Keratinocyte (primary cell): ENCODE results near the gene THG1L. TPM values are rescaled to one million over a fixed set of nuclear protein-coding genes. Genes with fewer than 3 reads are reported as not detected.

Experiments used
- DNase-seq: peaks from one replicate; pipeline ENCODE4 v3.0.0-alpha.2; 2011; ENCODE audit warnings: low read depth, missing footprints, low spot score
- FAIRE-seq: peaks from 2 replicates; lab custom pipeline; 2011; peaks lifted over from hg19 to GRCh38; lab: Jason Lieb, UNC
- H2AFZ ChIP-seq: 2 replicates; pipeline ENCODE4 v1.6.0; 2012; ENCODE audit warnings: low read length, control low read depth, inconsistent platforms; ENCODE audit not compliant: control insufficient read depth
- H3K27ac ChIP-seq: 2 replicates; pipeline ENCODE4 v1.5.1; 2011; ENCODE audit warnings: low read length; ENCODE audit not compliant: control insufficient read depth, insufficient read depth
- H3K27me3 ChIP-seq: 3 replicates; pipeline ENCODE4 v1.6.0; 2011; ENCODE audit warnings: low read length; ENCODE audit not compliant: control insufficient read depth, insufficient read depth; ENCODE audit errors: extremely low read depth
- H3K36me3 ChIP-seq, 2 experiments: 2 replicates in 1 of 2; 3 replicates in 1 of 2; pipeline ENCODE4 v1.5.1; 2011; ENCODE audit warnings: low read length in 2 of 2, mild to moderate bottlenecking in 1 of 2; ENCODE audit not compliant: control insufficient read depth in 2 of 2, insufficient read depth in 2 of 2; ENCODE audit errors: extremely low read depth in 1 of 2
- H3K4me1 ChIP-seq: 3 replicates; pipeline ENCODE4 v1.5.1; 2011; ENCODE audit warnings: low read length; ENCODE audit not compliant: control insufficient read depth, insufficient read depth; ENCODE audit errors: extremely low read depth
- H3K4me2 ChIP-seq: 3 replicates; pipeline ENCODE4 v1.6.0; 2011; ENCODE audit warnings: low read depth, low read length; ENCODE audit not compliant: control insufficient read depth, insufficient read depth; ENCODE audit errors: extremely low read depth
- H3K4me3 ChIP-seq, 3 experiments: fragments of 200-600 bp in 1 of 3; sonication (generic) in 1 of 3; 2 replicates in 2 of 3; 3 replicates in 1 of 3; pipeline ENCODE4 v1.5.1; 2011 to 2016; ENCODE audit warnings: low read length in 3 of 3, mild to moderate bottlenecking in 3 of 3, control low read depth in 2 of 3, inconsistent platforms in 1 of 3, low read depth in 1 of 3, mixed read lengths in 1 of 3, mixed run types in 1 of 3, moderate library complexity in 1 of 3; ENCODE audit not compliant: control insufficient read depth in 2 of 3, insufficient read depth in 2 of 3; ENCODE audit errors: extremely low read depth in 1 of 3
- H3K79me2 ChIP-seq: 2 replicates; pipeline ENCODE4 v1.6.0; 2012; ENCODE audit warnings: low read length; ENCODE audit not compliant: control insufficient read depth, insufficient read depth
- H3K9ac ChIP-seq: 3 replicates; pipeline ENCODE4 v1.6.0; 2011; ENCODE audit warnings: low read length; ENCODE audit not compliant: control insufficient read depth, insufficient read depth; ENCODE audit errors: extremely low read depth
- H3K9me1 ChIP-seq: 3 replicates; pipeline ENCODE4 v1.6.0; 2011; ENCODE audit warnings: low read length; ENCODE audit not compliant: control insufficient read depth, insufficient read depth; ENCODE audit errors: extremely low read depth
- H3K9me3 ChIP-seq: 2 replicates; pipeline ENCODE4 v1.5.1; 2012; ENCODE audit warnings: low read depth, low read length; ENCODE audit not compliant: control insufficient read depth
- H4K20me1 ChIP-seq: 3 replicates; pipeline ENCODE4 v1.6.0; 2011; ENCODE audit warnings: low read length; ENCODE audit not compliant: control insufficient read depth, insufficient read depth; ENCODE audit errors: extremely low read depth
- EZH2 ChIP-seq: IDR thresholded peaks from one replicate; pipeline ENCODE4 v1.6.1; 2012; ENCODE audit warnings: inconsistent platforms, mild to moderate bottlenecking, low read length, moderate library complexity
- dilution Hi-C: fragments of 300-500 bp; cut with MboI; formaldehyde crosslinking; loops from one replicate; pipeline ENCODE4 v1.7.0; 2020; ENCODE audit warnings: low sequenced_read_pairs; ENCODE audit not compliant: extremely low pct_ligation_motif_present
- polyA plus RNA-seq, 5 experiments: library from polyadenylated mRNA; depleted of rRNA in 3 of 5; stranded (reverse) in 3 of 5; stranded (forward) in 1 of 5; unstranded in 1 of 5; fragments of >200 nt; gene quantifications; 1 replicate in 1 of 5; 2 replicates in 3 of 5; 3 replicates in 1 of 5; pipeline versions ENCODE4 v1.2.1 to v1.2.3, GENCODE V29; 2011 to 2012; ENCODE audit warnings: missing spikeins in 2 of 5, low read depth in 1 of 5, low replicate concordance in 1 of 5
- TF ChIP-seq, protein P1 (sequence below), 3 experiments: IDR thresholded peaks in 1 of 3; conservative IDR thresholded peaks in 1 of 3; optimal IDR thresholded peaks in 1 of 3; 2 replicates in 2 of 3; 3 replicates in 1 of 3; pipeline versions ENCODE3 to v1.5.1; 2011; ENCODE audit warnings: low read length in 3 of 3, mild to moderate bottlenecking in 3 of 3, moderate library complexity in 2 of 3, control low read depth in 1 of 3, inconsistent platforms in 1 of 3; ENCODE audit not compliant: insufficient read depth in 2 of 3; ENCODE audit errors: extremely low read depth in 1 of 3

The THG1L gene
- polyA plus RNA-seq, 1 donor (not counting 4 experiments of a cell fraction or from before 2014, with no cell fraction given) = 23.4 TPM

DNA sequence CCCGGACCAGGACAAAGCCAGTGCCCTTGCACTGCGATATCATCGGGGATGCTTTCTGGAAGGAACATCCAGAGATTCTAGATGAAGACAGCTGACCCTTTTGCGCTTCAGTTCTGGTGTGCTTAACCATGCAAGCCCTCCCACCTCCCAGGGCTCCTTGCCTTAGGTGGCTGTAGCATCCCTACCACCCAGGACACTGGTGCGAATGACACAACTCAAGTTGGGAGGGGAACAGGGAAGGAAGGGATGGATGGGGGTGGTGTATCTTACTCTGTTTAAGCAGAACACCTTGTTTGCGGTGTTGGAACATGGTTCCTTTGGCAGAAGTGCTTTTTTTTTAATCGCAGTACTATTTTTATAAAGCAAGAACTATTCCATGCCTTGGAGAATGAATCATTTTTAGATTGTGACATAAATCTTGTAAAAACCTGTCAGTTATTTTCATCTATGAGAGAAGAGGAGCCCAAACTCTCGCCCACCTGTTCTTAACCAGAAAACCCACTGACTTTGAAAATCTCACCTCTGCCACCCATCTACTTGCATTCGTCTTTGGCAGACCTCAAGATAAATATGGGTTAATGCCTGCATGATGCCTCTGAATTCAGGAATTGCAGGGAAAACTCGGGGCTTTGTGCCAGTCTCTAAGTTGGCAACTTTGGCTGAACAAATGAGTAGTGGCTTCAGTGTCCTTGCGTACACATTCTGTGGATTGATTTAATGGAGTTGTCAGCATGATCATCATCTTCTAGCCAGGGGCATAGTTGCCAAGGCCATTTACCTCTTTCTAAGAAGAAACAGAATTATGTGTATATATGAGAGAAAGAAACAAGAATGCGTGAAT, 8.4 kb downstream of the THG1L start:
- no peak overlapping the region for H3K4me3 ChIP-seq
- H3K4me1 ChIP-seq = peaks cover 8% of the 10 kb centered on the region
- DNase-seq = no peak
- H3K79me2 ChIP-seq = peaks cover 5% of the 10 kb centered on the region
- H3K9me1 ChIP-seq = no peaks in the 10 kb centered on the region
- H3K36me3 ChIP-seq = peaks cover 0 to 5% of the 10 kb centered on the region in 2 experiments
- H3K27me3 ChIP-seq = no peaks in the 10 kb centered on the region
- dilution Hi-C loops = no loop called here
- TF ChIP-seq, protein P1, sequence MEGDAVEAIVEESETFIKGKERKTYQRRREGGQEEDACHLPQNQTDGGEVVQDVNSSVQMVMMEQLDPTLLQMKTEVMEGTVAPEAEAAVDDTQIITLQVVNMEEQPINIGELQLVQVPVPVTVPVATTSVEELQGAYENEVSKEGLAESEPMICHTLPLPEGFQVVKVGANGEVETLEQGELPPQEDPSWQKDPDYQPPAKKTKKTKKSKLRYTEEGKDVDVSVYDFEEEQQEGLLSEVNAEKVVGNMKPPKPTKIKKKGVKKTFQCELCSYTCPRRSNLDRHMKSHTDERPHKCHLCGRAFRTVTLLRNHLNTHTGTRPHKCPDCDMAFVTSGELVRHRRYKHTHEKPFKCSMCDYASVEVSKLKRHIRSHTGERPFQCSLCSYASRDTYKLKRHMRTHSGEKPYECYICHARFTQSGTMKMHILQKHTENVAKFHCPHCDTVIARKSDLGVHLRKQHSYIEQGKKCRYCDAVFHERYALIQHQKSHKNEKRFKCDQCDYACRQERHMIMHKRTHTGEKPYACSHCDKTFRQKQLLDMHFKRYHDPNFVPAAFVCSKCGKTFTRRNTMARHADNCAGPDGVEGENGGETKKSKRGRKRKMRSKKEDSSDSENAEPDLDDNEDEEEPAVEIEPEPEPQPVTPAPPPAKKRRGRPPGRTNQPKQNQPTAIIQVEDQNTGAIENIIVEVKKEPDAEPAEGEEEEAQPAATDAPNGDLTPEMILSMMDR (optimal IDR thresholded peaks at IDR 0.05 in 1 of 3, IDR thresholded peaks at IDR 0.05 in 1 of 3, conservative IDR thresholded peaks at IDR 0.05 in 1 of 3; ENCODE audit: extremely low read depth in 1 of 3, insufficient read depth in 2 of 3, low read length in 3 of 3) = no peak
- TF ChIP-seq EZH2 = no peak
- no peak for FAIRE-seq
- no peak overlapping the region for H2AFZ ChIP-seq
- no peaks in the 10 kb centered on the region for H4K20me1 ChIP-seq
- no peaks in the 10 kb centered on the region for H3K9me3 ChIP-seq
- no peak overlapping the region for H3K4me2 ChIP-seq
- H3K9ac ChIP-seq = no peak overlapping the region
- no peak overlapping the region for H3K27ac ChIP-seq

DNA sequence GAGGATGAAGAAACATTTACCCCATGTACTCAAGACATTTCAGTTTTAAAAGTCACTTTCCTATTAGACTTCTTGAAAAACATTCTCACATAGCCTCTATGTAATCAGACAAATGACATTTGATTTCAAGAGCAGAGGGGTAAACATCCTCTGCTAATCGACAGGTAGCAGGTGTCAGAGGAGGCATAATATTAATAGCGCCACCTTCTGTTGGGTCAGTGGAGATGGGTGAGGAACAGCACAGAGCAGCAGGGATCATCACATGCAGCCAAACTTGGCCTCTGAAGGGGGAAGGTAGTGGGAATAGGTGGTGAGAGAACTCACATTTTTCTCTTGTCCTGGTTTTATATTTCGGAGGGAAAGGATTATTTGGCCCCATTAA, 9.0 kb downstream of the THG1L start:
- TF ChIP-seq, protein P1 (optimal IDR thresholded peaks at IDR 0.05 in 1 of 3, IDR thresholded peaks at IDR 0.05 in 1 of 3, conservative IDR thresholded peaks at IDR 0.05 in 1 of 3; ENCODE audit: extremely low read depth in 1 of 3, insufficient read depth in 2 of 3, low read length in 3 of 3) = peak; percentile 60 to 85 (median 62)
- no peak for TF ChIP-seq EZH2
- no peak overlapping the region for H3K4me3 ChIP-seq
- dilution Hi-C loops = no loop called here
- H3K27me3 ChIP-seq = no peaks in the 10 kb centered on the region
- peaks cover 5% of the 10 kb centered on the region for H3K79me2 ChIP-seq
- H3K27ac ChIP-seq = no peak overlapping the region
- no peaks in the 10 kb centered on the region for H4K20me1 ChIP-seq
- H3K9ac ChIP-seq = no peak overlapping the region
- no peaks in the 10 kb centered on the region for H3K9me3 ChIP-seq
- H3K36me3 ChIP-seq = peaks cover 0 to 4% of the 10 kb centered on the region in 2 experiments
- H3K9me1 ChIP-seq = no peaks in the 10 kb centered on the region
- FAIRE-seq = no peak
- no peak for DNase-seq
- H2AFZ ChIP-seq = no peak overlapping the region
- peaks cover 11% of the 10 kb centered on the region for H3K4me1 ChIP-seq
- no peak overlapping the region for H3K4me2 ChIP-seq
